ENCODE data around the gene KARS1.

- no peak for TF ChIP-seq CTCF (conservative IDR thresholded peaks at IDR 0.05; ENCODE audit: low read depth, low read length)
- TF ChIP-seq EZH2 (IDR thresholded peaks at IDR 0.05; ENCODE audit: low read length, unreplicated experiment) = no peak
These were observed at the start of gene KARS1, which contains the start of gene TERF2IP for GRCh38 chr16:75647492-75648264.
